RPMI8226 (cell line): ENCODE results near the gene NT5C1B.

Experiments used
- DNase-seq: peaks from one replicate; pipeline ENCODE4 v3.0.0-alpha.2; 2015

Gene NT5C1B

DNA sequence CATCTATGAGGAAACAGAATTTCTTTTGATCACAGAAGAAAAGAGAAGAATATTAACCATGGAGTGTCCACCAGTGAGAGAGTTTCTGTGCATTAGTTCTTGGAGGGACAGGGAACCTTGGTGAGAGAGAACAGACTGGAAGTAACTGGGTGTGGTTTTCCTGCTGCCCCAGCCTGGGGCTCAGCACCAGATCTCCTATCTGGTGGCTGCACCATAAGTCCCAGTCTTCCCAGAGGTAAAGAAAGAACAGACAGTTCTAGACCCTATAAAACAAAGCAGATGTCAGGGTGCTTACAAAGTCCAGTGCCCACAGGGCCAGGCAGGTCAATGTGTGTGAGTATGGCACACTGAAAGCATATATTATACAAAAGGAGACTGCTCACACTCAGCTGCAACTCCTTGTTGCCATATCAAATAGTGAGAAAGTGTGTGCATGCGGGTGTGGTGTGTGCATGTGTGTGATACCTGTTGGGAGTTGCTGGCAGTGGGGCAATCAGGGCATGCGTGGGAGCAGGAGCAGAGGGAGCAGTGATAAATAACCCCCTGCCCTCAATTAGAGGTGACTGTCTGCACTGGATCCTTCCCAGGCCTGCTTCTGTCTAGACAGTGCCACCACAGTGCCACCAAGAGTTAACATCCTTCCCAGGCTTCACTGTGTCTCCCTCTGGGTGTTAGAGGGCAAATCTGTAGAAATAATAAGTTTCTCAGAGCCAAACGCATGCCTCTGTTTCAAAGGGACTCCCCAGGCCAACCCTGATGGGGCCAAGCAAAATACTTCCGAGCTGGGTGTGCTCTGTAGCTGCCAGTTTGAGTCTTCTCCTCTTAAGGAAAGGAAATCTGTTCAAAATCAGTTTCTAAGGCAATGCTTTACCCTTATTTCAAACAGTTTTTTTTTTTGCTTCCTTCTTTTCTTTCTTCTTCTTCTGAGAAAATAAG is 74.6 kb downstream of the NT5C1B start:
- DNase-seq: no peak
